Endothelial cell of umbilical vein (primary cell): Measurements from ENCODE around the gene NLRC3. TPM values are rescaled to one million over a fixed set of nuclear protein-coding genes. Genes with fewer than 3 reads are reported as not detected.

Experiments used
- BruUV-seq: library from RNA; stranded (reverse); fragments of 400-500 nt; replicated peaks from 2 replicates; lab custom pipeline; 2021; lab: Mats Ljungman, UMichigan
- CTCF ChIA-PET: fragments of 300-600, 350-600 bp; sonication (Branson Sonifier 250); formaldehyde crosslinking; loops from one replicate; lab custom pipeline; 2021; ENCODE audit warnings: antibody characterized with exemption, inconsistent platforms; lab: Charles Lee
- POLR2A ChIA-PET: fragments of 300-600, 350-600 bp; sonication (Branson Sonifier 250); formaldehyde crosslinking; loops from one replicate; lab custom pipeline; 2021; ENCODE audit warnings: antibody characterized with exemption, inconsistent platforms; lab: Charles Lee
- DNase-seq: peaks from one replicate; pipeline ENCODE4 v3.0.0-alpha.2; 2011; ENCODE audit warnings: low read depth, low spot score
- FAIRE-seq: peaks from 2 replicates; lab custom pipeline; 2011; peaks lifted over from hg19 to GRCh38; lab: Jason Lieb, UNC
- H2AFZ ChIP-seq: 2 replicates; pipeline ENCODE4 v1.6.0; 2012; ENCODE audit warnings: low read depth, low read length, control low read depth, inconsistent platforms
- H3K27ac ChIP-seq: 2 replicates; pipeline ENCODE4 v1.5.1; 2011; ENCODE audit warnings: low read depth, mild to moderate bottlenecking, control low read depth, low read length, moderate library complexity; ENCODE audit not compliant: insufficient read depth
- H3K27me3 ChIP-seq, 2 experiments: 2 replicates each; pipeline versions ENCODE4 v1.6.0 to v1.6.1; 2011; ENCODE audit warnings: low read length in 2 of 2, mixed read lengths in 1 of 2; ENCODE audit not compliant: control insufficient read depth in 2 of 2, insufficient read depth in 2 of 2
- H3K36me3 ChIP-seq, 2 experiments: 2 replicates in 1 of 2; 3 replicates in 1 of 2; pipeline ENCODE4 v1.5.1; 2011; ENCODE audit warnings: low read length in 2 of 2, mild to moderate bottlenecking in 1 of 2, moderate library complexity in 1 of 2; ENCODE audit not compliant: control insufficient read depth in 2 of 2, insufficient read depth in 2 of 2; ENCODE audit errors: extremely low read depth in 1 of 2
- H3K4me1 ChIP-seq: 3 replicates; pipeline ENCODE4 v1.5.1; 2011; ENCODE audit warnings: mild to moderate bottlenecking, low read length; ENCODE audit not compliant: control insufficient read depth, insufficient read depth; ENCODE audit errors: extremely low read depth
- H3K4me2 ChIP-seq: 2 replicates; pipeline ENCODE4 v1.6.1; 2011; ENCODE audit warnings: low read length, control low read depth, mixed read lengths; ENCODE audit not compliant: insufficient read depth
- H3K4me3 ChIP-seq, 3 experiments: fragments of 200-600 bp in 1 of 3; sonication (generic), shearing (Covaris generic) in 1 of 3; replicated peaks in 1 of 3; 2 replicates each; pipeline ENCODE4 v1.5.1; 2011 to 2016; ENCODE audit warnings: control low read depth in 3 of 3, low read length in 3 of 3, mild to moderate bottlenecking in 2 of 3, inconsistent platforms in 1 of 3, low read depth in 1 of 3, moderate library complexity in 1 of 3; ENCODE audit not compliant: insufficient read depth in 1 of 3
- H3K79me2 ChIP-seq: 2 replicates; pipeline ENCODE4 v1.6.0; 2012; ENCODE audit warnings: low read length, inconsistent platforms; ENCODE audit not compliant: control insufficient read depth, insufficient read depth
- H3K9ac ChIP-seq: replicated peaks from 2 replicates; pipeline ENCODE3; 2011; ENCODE audit warnings: low read length, control low read depth; ENCODE audit not compliant: insufficient read depth; ENCODE audit errors: extremely low read depth
- H3K9me1 ChIP-seq: replicated peaks from 3 replicates; pipeline ENCODE4 v1.6.0; 2011; ENCODE audit warnings: mild to moderate bottlenecking, low read length; ENCODE audit not compliant: control insufficient read depth, insufficient read depth; ENCODE audit errors: extremely low read depth
- H3K9me3 ChIP-seq: replicated peaks from 2 replicates; pipeline ENCODE4 v1.5.1; 2012; ENCODE audit warnings: low read length, inconsistent platforms; ENCODE audit not compliant: control insufficient read depth, insufficient read depth
- H4K20me1 ChIP-seq: replicated peaks from 2 replicates; pipeline ENCODE3; 2011; ENCODE audit warnings: mild to moderate bottlenecking, low read length; ENCODE audit not compliant: control insufficient read depth, insufficient read depth; ENCODE audit errors: extremely low read depth
- EZH2 ChIP-seq: IDR thresholded peaks from 2 replicates; pipeline ENCODE4 v1.6.1; 2012; ENCODE audit warnings: borderline replicate concordance, low read depth, mild to moderate bottlenecking, moderate library complexity, low read length, inconsistent platforms; ENCODE audit not compliant: severe bottlenecking
- FOS ChIP-seq: IDR thresholded peaks from 2 replicates; pipeline ENCODE4 v1.6.1; 2011; ENCODE audit warnings: mild to moderate bottlenecking, low read length, moderate library complexity, borderline replicate concordance; ENCODE audit not compliant: insufficient read depth
- GATA2 ChIP-seq: IDR thresholded peaks from 2 replicates; pipeline ENCODE4 v1.7.0; 2011; ENCODE audit warnings: low read depth, mild to moderate bottlenecking, moderate library complexity, mixed read lengths, low read length; ENCODE audit not compliant: insufficient read length, insufficient read depth
- JUN ChIP-seq: IDR thresholded peaks from 2 replicates; pipeline ENCODE4 v1.6.1; 2011; ENCODE audit warnings: borderline replicate concordance, low read depth; ENCODE audit not compliant: insufficient read length, insufficient read depth
- MYC ChIP-seq: IDR thresholded peaks from one replicate; pipeline ENCODE4 v1.6.1; 2011; ENCODE audit warnings: mild to moderate bottlenecking, low read depth, low read length
- POLR2A ChIP-seq: IDR thresholded peaks from 2 replicates; pipeline ENCODE4 v1.6.1; 2012; ENCODE audit warnings: low read depth, mild to moderate bottlenecking, control low read depth, low read length
- POLR2AphosphoS5 ChIP-seq: IDR thresholded peaks from 2 replicates; pipeline ENCODE4 v1.6.1; 2012; ENCODE audit warnings: low read depth, mild to moderate bottlenecking, control low read depth, low read length, moderate library complexity; ENCODE audit not compliant: insufficient read depth
- dilution Hi-C: fragments of 300-500 bp; cut with MboI; formaldehyde crosslinking; loops from one replicate; pipeline ENCODE4 v1.15.0; 2019; ENCODE audit warnings: low sequenced_read_pairs; ENCODE audit not compliant: extremely low pct_ligation_motif_present
- intact Hi-C: fragments of 100-400 bp; cut with micrococcal nuclease; formaldehyde crosslinking; loops from one replicate; pipeline ENCODE4 v1.10.0; 2022
- polyA plus RNA-seq, 4 experiments: library from polyadenylated mRNA; depleted of rRNA in 3 of 4; stranded (reverse) in 3 of 4; unstranded in 1 of 4; fragments of >200 nt; gene quantifications; 2 replicates each; pipeline versions ENCODE4 v1.2.1 to v1.2.3, GENCODE V29; 2011 to 2012; ENCODE audit warnings: missing spikeins in 1 of 4
- total RNA-seq: library from RNA; stranded (reverse); gene quantifications from 2 replicates; pipeline ENCODE4 v1.2.3, GENCODE V29; 2021
- TF ChIP-seq, protein P1 (sequence below): IDR thresholded peaks from 2 replicates; pipeline ENCODE4 v1.6.1; 2011; ENCODE audit not compliant: insufficient read depth, insufficient read length
- TF ChIP-seq, protein P2 (sequence below), 2 donors: IDR thresholded peaks; 1 replicate in 1 of 2; 2 replicates in 1 of 2; pipeline ENCODE4 v1.5.1; 2011; ENCODE audit warnings: low read length in 2 of 2, mild to moderate bottlenecking in 2 of 2, moderate library complexity in 2 of 2, control low read depth in 1 of 2, inconsistent platforms in 1 of 2, low read depth in 1 of 2; ENCODE audit not compliant: insufficient read depth in 1 of 2; ENCODE audit errors: extremely low read depth in 1 of 2

Gene NLRC3
- total and polyA plus RNA-seq, 2 donors (not counting 3 experiments of a cell fraction or from before 2014, with no cell fraction given): 0.84 to 3.4 TPM

DNA sequence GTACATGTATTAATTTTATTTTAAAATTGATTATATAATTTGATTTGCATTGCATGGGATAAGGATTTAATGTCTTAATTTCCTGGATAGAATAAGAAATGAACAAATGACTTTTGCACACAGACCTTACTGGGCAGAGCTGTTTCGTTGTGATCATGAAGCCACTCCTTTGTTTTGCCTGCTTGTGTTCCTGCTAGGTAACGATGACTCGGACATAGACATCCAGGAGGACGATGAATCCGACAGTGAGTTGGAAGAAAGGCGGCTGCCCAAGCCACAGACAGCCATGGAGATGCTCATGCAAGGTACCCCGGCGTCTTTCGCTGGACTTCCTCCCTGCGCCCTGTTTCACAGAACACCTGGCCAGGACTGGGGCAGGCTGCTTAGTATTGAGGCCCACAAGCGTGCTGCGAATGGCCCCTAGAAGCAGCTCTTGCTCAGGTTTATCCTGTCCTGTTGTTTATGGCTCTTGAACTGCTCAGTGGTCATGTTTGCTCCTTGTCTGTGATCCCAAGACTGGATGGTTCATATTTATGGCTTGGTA, 46.8 kb downstream of the NLRC3 start:
- Histone ChIP-seq H3K27ac (no peak overlapping the region), H3K9ac (no peak overlapping the region), H3K4me1 (no peaks in the 10 kb centered on the region), H2AFZ (no peak overlapping the region), H3K36me3 (peaks cover 0 to 31% of the 10 kb centered on the region in 2 experiments), H4K20me1 (no peaks in the 10 kb centered on the region), H3K4me3 (no peak overlapping the region), H3K79me2 (no peaks in the 10 kb centered on the region), H3K9me3 (no peaks in the 10 kb centered on the region), H3K27me3 (no peaks in the 10 kb centered on the region), H3K9me1 (no peaks in the 10 kb centered on the region), H3K4me2 (no peak overlapping the region)
- DNase-seq (no peak), FAIRE-seq (no peak)
- dilution Hi-C loops (no loop called here), intact Hi-C loops (no loop called here)
- BruUV-seq: no TSS peak
- ChIA-PET CTCF (no interaction called here), POLR2A (no interaction called here)
- no peak for TF ChIP-seq MYC
- no peak for TF ChIP-seq EZH2
- no peak for TF ChIP-seq POLR2AphosphoS5
- TF ChIP-seq, protein P1, sequence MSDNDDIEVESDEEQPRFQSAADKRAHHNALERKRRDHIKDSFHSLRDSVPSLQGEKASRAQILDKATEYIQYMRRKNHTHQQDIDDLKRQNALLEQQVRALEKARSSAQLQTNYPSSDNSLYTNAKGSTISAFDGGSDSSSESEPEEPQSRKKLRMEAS: no peak
- no peak for TF ChIP-seq JUN
- TF ChIP-seq FOS: no peak
- TF ChIP-seq GATA2: no peak
- TF ChIP-seq POLR2A: no peak
- TF ChIP-seq, protein P2, sequence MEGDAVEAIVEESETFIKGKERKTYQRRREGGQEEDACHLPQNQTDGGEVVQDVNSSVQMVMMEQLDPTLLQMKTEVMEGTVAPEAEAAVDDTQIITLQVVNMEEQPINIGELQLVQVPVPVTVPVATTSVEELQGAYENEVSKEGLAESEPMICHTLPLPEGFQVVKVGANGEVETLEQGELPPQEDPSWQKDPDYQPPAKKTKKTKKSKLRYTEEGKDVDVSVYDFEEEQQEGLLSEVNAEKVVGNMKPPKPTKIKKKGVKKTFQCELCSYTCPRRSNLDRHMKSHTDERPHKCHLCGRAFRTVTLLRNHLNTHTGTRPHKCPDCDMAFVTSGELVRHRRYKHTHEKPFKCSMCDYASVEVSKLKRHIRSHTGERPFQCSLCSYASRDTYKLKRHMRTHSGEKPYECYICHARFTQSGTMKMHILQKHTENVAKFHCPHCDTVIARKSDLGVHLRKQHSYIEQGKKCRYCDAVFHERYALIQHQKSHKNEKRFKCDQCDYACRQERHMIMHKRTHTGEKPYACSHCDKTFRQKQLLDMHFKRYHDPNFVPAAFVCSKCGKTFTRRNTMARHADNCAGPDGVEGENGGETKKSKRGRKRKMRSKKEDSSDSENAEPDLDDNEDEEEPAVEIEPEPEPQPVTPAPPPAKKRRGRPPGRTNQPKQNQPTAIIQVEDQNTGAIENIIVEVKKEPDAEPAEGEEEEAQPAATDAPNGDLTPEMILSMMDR (IDR thresholded peaks at IDR 0.05; ENCODE audit: extremely low read depth in 1 of 2, insufficient read depth in 1 of 2, low read depth in 1 of 2, low read length in 2 of 2): no peak
